SJCRH30 (cell line): ENCODE data around the gene MBD1. TPM values are rescaled to one million over a fixed set of nuclear protein-coding genes. Genes with fewer than 3 reads are reported as not detected.
A peak's percentile ranks its signal among the peaks of the same experiment; 100 is the strongest.
"Not testable (repeated sequence)": the region's sequence is repeated elsewhere in the genome, so short reads cannot be mapped to it uniquely, and the experiment has no call there.

Experiments
- DNase-seq, 2 experiments: peaks; one replicate each; pipeline ENCODE4 v3.0.0-alpha.2; 2015 to 2020
- H3K27ac ChIP-seq: fragments of 250-450 bp; sonication (Bioruptor Pico); 2 replicates; pipeline ENCODE4 v1.5.1; 2020; ENCODE audit warnings: mild to moderate bottlenecking, moderate library complexity
- H3K27me3 ChIP-seq: fragments of 250-450 bp; sonication (Bioruptor Pico); 2 replicates; pipeline ENCODE4 v1.5.1; 2020; ENCODE audit warnings: mild to moderate bottlenecking, moderate library complexity
- H3K36me3 ChIP-seq: fragments of 250-450 bp; sonication (Bioruptor Pico); 2 replicates; pipeline ENCODE4 v1.5.1; 2020; ENCODE audit warnings: mild to moderate bottlenecking, moderate library complexity
- H3K4me1 ChIP-seq: fragments of 250-450 bp; sonication (Bioruptor Pico); 2 replicates; pipeline ENCODE4 v1.5.1; 2020; ENCODE audit warnings: mild to moderate bottlenecking, moderate library complexity
- H3K4me3 ChIP-seq: fragments of 250-450 bp; sonication (Bioruptor Pico); 2 replicates; pipeline ENCODE4 v1.5.1; 2020; ENCODE audit warnings: mild to moderate bottlenecking, moderate library complexity
- H3K9me3 ChIP-seq: fragments of 250-450 bp; sonication (Bioruptor Pico); replicated peaks from 2 replicates; pipeline ENCODE4 v1.5.1; 2020; ENCODE audit warnings: mild to moderate bottlenecking, moderate library complexity
- total RNA-seq: library from RNA; depleted of rRNA; stranded (reverse); fragments of >200 nt; shearing (Covaris generic); gene quantifications from 2 replicates; pipeline ENCODE4 v1.2.3, GENCODE V29; 2014; rRNA removed

Gene MBD1, protein sequence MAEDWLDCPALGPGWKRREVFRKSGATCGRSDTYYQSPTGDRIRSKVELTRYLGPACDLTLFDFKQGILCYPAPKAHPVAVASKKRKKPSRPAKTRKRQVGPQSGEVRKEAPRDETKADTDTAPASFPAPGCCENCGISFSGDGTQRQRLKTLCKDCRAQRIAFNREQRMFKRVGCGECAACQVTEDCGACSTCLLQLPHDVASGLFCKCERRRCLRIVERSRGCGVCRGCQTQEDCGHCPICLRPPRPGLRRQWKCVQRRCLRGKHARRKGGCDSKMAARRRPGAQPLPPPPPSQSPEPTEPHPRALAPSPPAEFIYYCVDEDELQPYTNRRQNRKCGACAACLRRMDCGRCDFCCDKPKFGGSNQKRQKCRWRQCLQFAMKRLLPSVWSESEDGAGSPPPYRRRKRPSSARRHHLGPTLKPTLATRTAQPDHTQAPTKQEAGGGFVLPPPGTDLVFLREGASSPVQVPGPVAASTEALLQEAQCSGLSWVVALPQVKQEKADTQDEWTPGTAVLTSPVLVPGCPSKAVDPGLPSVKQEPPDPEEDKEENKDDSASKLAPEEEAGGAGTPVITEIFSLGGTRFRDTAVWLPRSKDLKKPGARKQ
- 34.1 and 42.0 TPM in 2 replicates for total RNA-seq

DNA sequence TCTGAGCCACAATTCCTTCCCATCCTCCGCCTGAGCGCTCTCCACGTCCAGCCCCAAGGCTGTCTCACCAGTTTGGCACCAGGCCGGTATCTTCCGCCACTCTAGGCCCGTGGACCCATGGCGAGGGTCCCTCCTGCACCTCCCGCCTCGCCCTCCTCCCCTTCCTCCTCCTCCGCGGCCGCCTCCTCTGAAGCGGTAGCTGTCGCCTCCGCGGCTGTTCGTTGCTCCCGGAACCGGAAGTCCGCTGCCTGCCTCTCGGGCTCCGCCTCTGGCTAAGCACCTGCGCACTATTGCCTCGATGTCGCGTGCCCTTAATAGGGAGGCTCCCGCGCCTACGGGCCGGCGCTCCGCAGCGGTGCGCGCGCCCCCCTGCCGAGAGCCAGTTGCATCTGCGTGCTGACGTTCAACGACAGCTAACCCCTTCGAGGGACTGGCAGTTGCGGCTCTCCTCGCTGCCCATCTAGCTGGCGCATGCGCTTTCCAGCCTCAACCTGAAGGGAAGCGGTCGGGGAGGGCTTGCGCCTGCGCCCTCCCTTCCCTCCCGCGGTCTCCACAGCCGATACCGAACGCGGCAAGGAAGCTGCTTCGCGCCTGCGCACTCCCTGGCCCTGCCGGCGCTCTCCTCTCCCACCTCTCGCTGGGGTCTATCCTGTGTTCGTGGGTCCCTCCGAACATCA is at the start of gene MBD1:
Gene MBD1, minus strand, starts transcription at position 229 of the 677 bp plus-strand sequence. CDS start 1,531 bp downstream, outside the sequence.
- Histone ChIP-seq H3K9me3 (no peaks in the 10 kb centered on the region), H3K27me3 (no peaks in the 10 kb centered on the region), H3K4me3 (peak within 1 kb of the TSS; percentile 80), H3K27ac (peak within 1 kb of the TSS; percentile 36), H3K36me3 (peaks cover 34% of the 10 kb centered on the region), H3K4me1 (peaks cover 4% of the 10 kb centered on the region; the same call in 1 of the 2 replicates)
- DNase-seq: peak; percentile 94 to 96

DNA sequence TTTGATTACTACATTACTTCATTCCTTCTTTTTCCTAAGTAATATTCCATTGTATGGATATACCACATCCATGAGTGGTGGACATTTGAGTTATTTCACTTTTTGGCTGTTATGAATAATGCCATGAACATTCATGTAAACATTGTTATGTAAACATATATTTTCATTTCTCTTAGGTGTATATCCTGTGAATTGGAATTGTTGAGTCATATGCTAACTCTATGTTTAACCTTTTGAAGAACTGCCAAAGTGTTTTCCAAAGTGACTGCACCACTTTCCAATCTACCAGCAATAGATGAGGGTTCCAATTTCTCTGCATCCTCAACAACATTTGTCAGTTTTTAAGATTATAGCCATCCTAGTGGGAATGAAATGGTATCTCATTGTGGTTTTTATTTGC is 48.9 kb upstream of the MBD1 start:
- H3K4me3 ChIP-seq: no peak overlapping the region
- no peaks in the 10 kb centered on the region for H3K4me1 ChIP-seq
- no peaks in the 10 kb centered on the region for H3K9me3 ChIP-seq
- H3K27me3 ChIP-seq: no peaks in the 10 kb centered on the region
- H3K27ac ChIP-seq: no peak overlapping the region
- DNase-seq: no peak
- H3K36me3 ChIP-seq: no peaks in the 10 kb centered on the region

DNA sequence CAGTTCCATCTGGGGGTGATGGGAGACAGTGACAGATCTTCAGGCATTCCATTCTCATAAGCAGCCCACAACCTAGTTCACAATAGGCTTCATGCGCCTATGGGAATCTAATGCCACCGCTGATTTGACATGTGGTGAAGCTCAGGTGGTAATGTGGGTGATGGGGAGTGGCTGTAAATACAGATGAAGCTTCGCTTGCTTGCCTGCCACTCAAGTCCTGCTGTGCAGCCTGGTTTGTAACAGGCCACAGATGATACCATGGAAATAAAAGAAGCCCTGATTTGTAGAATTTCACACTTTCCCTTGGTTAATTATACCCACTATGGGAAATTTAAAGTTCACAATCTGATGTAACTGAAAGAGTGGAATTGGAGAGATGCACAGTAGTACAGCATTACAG is 46.7 kb upstream of the MBD1 start:
- no peak overlapping the region for H3K4me3 ChIP-seq
- H3K27ac ChIP-seq: no peak overlapping the region
- no peaks in the 10 kb centered on the region for H3K36me3 ChIP-seq
- H3K27me3 ChIP-seq: no peaks in the 10 kb centered on the region
- H3K9me3 ChIP-seq: no peaks in the 10 kb centered on the region
- DNase-seq: no peak
- no peaks in the 10 kb centered on the region for H3K4me1 ChIP-seq

DNA sequence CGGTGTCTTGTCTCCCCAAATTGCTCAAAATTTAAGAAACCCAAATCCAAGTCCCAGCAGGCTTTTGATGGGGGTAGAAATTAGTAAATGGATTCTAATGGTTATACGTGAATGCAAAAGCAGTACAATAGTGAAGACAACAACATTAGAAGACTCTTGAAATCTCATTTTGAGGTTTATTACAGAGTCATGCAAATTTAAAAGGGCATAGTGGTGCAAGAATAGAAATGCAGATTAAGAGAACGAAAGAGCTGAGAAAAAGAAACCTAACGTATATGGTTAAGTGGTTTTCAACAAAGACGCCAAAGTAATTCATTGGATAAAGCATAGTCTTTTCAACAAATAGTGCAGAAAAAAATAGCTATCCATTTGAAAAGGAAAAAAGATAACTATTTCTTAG is 39.4 kb upstream of the MBD1 start:
- H3K4me3 ChIP-seq: no peak overlapping the region
- no peak overlapping the region for H3K27ac ChIP-seq
- H3K36me3 ChIP-seq: no peaks in the 10 kb centered on the region
- no peaks in the 10 kb centered on the region for H3K4me1 ChIP-seq
- no peaks in the 10 kb centered on the region for H3K9me3 ChIP-seq
- no peaks in the 10 kb centered on the region; the same call in 1 of the 2 replicates for H3K27me3 ChIP-seq
- no peak for DNase-seq

DNA sequence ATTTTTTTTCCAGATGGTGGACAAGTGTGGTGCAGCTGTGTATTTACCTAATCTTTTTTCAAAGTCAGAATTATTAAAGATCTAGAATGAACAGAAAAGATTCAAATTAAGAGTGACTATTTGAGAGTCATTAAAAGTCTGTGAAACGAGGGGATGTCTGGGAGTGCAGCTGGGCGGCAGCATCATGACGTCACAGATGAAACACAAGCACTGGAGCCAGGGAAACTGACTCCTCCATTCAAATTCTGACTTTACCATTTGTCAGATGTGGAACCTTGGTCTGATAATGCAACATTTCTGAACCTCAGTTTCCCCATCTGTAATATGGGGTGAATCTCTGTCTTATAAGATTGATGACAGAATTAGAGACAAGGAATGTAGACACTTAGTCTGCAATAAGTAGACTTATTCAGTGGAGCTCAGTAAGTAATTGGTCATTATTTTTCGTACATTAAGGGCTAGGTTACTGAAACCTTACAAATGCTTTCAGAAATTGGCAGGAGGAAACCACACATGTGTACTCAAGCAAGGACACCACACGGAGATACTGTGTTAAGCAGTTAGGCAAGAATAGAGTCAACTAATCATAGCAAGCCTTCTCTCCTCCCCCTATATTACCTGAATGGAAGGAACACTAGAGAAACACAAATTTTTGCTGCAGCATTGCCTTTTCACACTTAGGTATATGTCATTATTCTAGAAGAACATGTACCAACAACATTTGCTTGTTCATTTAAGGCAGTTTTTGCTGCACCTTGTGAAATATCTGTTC is 34.0 kb upstream of the MBD1 start:
- H3K4me3 ChIP-seq: no peak overlapping the region
- H3K36me3 ChIP-seq: no peaks in the 10 kb centered on the region
- no peak overlapping the region for H3K27ac ChIP-seq
- no peak for DNase-seq
- no peaks in the 10 kb centered on the region for H3K4me1 ChIP-seq
- no peaks in the 10 kb centered on the region for H3K9me3 ChIP-seq
- H3K27me3 ChIP-seq: no peaks in the 10 kb centered on the region; the same call in 1 of the 2 replicates

DNA sequence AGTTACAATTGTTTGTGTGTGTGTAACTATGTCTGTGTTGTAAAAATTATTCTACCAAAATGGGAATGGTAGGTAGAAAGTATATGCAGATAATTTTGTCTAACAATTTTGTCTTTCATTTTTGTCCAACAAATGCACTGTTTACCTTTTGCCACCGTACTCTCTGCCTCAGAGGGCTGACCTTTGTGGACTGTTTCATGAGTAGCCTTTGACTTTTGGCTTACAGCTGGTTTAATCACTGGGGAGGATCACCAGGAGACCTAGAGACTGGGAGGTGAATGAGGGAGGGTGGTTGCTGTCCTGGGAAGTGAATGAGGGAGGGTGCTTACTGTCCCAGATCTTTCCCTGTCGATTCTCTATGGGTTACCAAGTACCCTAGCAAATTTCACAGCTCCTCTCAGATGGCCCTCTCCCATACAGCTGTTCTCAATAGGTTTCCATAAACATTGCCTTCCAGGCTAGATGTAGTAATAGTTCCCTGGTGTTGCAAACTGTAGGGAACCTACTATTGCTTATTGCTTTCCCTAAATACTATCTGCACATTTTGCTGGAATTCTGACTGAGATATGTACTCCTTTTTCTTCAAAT is 32.6 kb upstream of the MBD1 start:
- Histone ChIP-seq H3K4me1 (no peaks in the 10 kb centered on the region), H3K9me3 (no peaks in the 10 kb centered on the region), H3K27ac (no peak overlapping the region), H3K36me3 (no peaks in the 10 kb centered on the region), H3K27me3 (no peaks in the 10 kb centered on the region; the same call in 1 of the 2 replicates), H3K4me3 (no peak overlapping the region)
- no peak for DNase-seq

DNA sequence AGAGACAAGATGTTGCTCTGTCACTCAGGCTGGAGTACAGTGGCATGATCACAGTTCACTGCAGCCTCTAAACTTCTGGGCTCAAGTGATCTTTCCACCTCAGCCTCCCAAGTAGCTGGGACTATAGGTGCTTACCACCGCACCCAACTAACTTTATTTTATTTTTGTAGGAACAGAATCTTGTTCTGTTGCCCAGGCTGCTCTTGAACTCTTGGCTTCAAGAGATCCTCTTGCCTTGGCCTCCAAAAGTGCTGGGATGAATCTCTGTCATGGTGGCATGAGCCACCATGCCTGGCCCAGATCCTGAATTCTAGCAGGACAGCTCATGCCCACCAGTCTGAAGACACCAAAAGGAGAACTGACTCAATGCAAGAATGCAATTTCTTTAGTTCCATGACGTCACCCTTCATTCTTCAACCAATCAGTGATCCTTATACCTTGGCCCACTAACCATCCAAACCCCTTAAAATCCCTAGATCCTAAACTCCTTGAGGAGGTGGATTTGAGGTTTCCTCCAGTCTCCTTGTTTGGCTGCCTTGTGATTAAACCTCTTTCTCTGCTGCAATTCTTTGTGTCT is 31.8 kb upstream of the MBD1 start:
- H3K27me3 ChIP-seq: no peaks in the 10 kb centered on the region; the same call in 1 of the 2 replicates
- H3K4me3 ChIP-seq: no peak overlapping the region
- no peak for DNase-seq
- H3K4me1 ChIP-seq: no peaks in the 10 kb centered on the region
- H3K9me3 ChIP-seq: no peaks in the 10 kb centered on the region
- no peak overlapping the region for H3K27ac ChIP-seq
- no peaks in the 10 kb centered on the region for H3K36me3 ChIP-seq

DNA sequence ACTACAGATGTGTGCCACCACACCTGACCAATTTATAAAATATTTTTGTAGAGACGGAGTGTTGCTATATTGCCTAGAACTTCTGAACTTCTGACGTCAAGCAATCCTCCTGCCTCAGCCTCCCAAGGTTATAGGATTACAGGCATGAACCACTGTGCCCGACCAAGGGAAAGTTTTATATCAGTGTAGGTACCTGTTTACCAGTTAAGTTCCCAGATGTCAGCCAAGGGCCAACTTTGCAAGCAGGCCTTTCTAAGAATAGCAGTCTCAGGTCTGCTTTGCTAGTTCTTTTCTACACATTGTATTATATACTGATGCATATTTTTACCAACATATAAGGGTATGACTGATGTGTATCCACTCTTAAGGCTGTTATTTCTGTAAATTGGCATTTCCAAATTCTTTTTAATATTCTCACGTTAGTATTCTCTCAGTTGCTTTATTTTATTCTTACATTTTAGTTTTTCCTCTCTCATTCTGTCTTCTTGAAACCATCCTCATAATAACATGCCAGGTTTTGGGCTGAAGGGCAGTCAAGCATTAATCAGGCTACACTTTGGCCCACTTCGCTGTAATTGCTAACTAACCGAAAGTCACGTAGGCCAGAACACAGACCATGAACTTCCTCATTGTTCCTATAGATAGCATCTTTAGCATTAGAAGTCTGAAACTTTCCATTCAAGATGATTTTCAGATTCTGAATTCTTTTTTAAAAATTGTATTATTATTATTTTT is 31.1 kb upstream of the MBD1 start:
- no peaks in the 10 kb centered on the region for H3K4me1 ChIP-seq
- H3K27me3 ChIP-seq: no peaks in the 10 kb centered on the region
- H3K27ac ChIP-seq: no peak overlapping the region
- H3K4me3 ChIP-seq: no peak overlapping the region
- H3K9me3 ChIP-seq: no peaks in the 10 kb centered on the region
- no peaks in the 10 kb centered on the region for H3K36me3 ChIP-seq
- no peak for DNase-seq

DNA sequence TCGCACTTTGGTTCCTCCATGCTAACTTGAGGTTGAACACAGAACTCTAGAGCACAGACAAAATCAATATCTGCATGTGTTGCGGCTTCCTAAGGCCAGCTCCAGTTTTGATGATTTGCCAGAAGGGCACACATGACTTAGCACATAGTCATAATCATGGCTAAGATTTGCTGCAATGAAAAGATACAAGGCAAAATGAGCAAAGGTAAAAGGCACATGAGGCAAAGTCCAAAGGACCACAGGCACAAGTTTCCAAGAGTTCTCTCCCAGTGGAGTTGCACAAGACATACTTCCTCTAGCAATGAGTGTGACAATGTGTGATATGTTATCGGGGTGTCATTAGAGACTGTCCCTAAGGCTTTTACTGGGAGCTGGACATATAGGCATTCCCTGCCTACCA is 30.3 kb upstream of the MBD1 start:
- H3K36me3 ChIP-seq: no peaks in the 10 kb centered on the region
- DNase-seq: no peak
- H3K27me3 ChIP-seq: no peaks in the 10 kb centered on the region

DNA sequence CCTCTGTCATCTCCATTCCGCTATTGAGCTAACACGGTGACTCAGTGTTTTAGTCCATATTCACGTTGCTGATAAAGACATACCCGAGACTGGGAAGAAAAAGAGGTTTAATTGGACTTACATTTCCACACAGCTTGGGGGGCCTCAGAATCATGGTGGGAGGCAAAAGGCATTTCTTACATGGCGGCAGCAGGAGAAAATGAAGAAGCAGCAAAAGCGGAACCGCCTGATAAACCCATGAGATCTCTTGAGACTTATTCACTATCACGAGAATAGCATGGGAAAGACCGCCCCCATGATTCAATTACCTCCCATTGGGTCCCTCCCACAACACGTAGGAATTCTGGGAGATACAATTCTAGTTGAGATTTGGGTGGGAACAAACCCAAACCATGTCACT is 28.8 kb upstream of the MBD1 start:
- H3K27me3 ChIP-seq: no peaks in the 10 kb centered on the region
- H3K4me3 ChIP-seq: no peak overlapping the region
- H3K4me1 ChIP-seq: no peaks in the 10 kb centered on the region
- no peak for DNase-seq
- no peaks in the 10 kb centered on the region for H3K9me3 ChIP-seq
- H3K27ac ChIP-seq: no peak overlapping the region
- H3K36me3 ChIP-seq: no peaks in the 10 kb centered on the region

More for the DNA sequence above, 30.3 kb upstream of the MBD1 start:
- H3K4me1 ChIP-seq: no peaks in the 10 kb centered on the region
- H3K27ac ChIP-seq: no peak overlapping the region
- no peaks in the 10 kb centered on the region for H3K9me3 ChIP-seq
- no peak overlapping the region for H3K4me3 ChIP-seq

DNA sequence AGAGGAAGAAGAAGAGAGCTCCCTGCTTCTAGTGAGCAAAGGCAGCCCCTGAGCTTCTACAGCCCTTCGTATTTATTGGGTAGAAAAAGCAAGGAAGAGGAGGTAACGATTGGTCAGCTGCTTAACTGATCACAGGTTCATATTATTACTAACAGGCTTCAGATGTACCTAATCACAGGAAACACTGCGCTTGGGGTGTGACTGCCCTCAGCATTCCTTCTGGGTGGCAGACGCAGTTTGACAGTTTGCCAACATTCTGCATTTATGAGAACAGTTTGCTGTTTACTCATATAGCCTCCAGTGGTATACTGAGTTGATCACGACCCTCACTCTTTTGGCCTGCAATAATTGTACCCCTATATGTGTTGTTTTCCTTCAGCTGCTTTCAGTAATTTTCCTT is 27.5 kb upstream of the MBD1 start:
- H3K9me3 ChIP-seq, H3K36me3 ChIP-seq, H3K4me3 ChIP-seq, DNase-seq, H3K27me3 ChIP-seq, H3K27ac ChIP-seq, H3K4me1 ChIP-seq: not testable (repeated sequence)

DNA sequence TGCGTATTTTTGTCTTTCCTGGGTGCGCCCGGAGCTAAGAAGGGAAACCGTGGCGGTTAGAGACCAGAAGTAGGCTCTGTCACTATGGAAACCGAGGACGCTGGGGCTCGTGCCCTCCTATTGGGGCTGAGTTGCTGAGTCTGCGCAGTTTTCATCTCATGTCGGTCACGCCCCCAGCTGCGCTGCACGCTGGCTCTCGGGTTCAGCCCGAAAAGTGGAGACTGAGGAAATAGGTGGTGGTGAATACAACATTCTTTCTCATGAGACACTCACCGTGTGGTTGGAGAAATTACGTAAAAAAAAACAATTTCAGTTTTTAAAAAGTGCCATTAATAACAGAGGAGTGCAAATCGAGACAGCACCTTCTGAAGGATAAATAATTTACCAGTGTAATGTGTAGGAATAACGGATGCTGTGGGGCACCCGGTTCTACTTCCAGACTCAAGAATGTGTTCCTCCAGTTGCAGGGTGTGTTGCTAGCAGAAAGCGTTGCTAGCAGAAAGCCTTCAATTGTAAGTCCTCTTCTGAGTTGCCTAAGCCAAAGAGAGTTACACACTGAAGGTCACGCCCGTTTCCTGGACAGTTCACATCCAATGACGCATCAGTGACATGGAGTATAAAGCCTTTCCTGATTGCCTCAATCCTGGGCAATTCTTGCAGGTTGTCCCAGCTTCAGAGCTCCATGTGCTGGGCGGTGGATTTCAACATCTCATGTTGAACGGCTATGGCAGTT is 26.6 kb upstream of the MBD1 start:
- H3K4me3 ChIP-seq: peak overlapping the region; percentile 51
- H3K4me1 ChIP-seq: no peaks in the 10 kb centered on the region
- H3K36me3 ChIP-seq: no peaks in the 10 kb centered on the region
- no peaks in the 10 kb centered on the region for H3K27me3 ChIP-seq
- peak; percentile 75 to 78 for DNase-seq
- H3K27ac ChIP-seq: no peak overlapping the region
- no peaks in the 10 kb centered on the region for H3K9me3 ChIP-seq

DNA sequence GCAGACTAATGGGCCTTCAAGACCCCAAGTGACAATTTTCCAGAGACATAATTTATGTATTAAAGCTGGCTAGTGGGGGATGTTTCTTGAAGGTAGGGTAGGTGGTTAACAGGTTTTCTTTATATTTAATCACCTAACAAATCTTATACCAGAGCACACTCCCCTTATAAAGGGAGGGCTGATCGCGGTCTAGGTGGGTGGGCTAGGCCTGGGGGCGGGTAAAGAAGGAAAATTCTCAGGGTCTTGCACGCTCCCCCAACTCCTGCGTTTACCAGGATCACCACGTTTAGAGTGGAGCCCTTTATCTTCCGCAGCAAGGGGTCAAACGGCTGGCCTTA is 26.0 kb upstream of the MBD1 start:
- Histone ChIP-seq H3K27me3 (no peaks in the 10 kb centered on the region), H3K27ac (no peak overlapping the region), H3K4me1 (no peaks in the 10 kb centered on the region), H3K36me3 (no peaks in the 10 kb centered on the region), H3K4me3 (peak overlapping the region; percentile 51), H3K9me3 (no peaks in the 10 kb centered on the region)
- no peak for DNase-seq
